GM12873 (cell line): ENCODE measurements around the gene FAM217B.

Source experiments
- TF ChIP-seq, protein P1 (sequence below): IDR thresholded peaks from 2 replicates; pipeline ENCODE4 v1.5.1; 2012; ENCODE audit warnings: low read depth, mild to moderate bottlenecking, moderate library complexity, low read length, control low read depth; ENCODE audit not compliant: insufficient read depth; ENCODE audit errors: missing control alignments

FAM217B gene

DNA sequence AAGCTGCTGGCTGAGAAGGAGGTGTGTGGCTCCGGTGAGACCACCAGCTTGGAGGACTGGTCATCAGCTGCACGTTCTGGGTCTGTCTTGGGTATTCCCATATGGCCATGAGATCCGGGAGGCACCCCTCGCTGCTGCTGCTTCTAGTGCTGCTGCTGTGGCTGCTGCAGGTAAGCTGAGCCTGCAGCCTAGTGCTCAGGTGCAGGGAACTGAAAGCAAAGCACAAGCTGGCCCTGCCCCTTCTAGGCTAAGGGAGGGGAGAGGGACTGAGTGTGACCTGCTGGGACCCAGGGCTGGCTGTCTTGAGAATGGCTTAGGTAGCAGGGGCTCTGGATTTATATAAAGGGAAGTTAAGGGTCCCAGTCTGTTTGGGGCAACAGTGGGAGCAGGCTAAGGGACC lies 18.4 kb downstream of the FAM217B start:
- TF ChIP-seq, protein P1, sequence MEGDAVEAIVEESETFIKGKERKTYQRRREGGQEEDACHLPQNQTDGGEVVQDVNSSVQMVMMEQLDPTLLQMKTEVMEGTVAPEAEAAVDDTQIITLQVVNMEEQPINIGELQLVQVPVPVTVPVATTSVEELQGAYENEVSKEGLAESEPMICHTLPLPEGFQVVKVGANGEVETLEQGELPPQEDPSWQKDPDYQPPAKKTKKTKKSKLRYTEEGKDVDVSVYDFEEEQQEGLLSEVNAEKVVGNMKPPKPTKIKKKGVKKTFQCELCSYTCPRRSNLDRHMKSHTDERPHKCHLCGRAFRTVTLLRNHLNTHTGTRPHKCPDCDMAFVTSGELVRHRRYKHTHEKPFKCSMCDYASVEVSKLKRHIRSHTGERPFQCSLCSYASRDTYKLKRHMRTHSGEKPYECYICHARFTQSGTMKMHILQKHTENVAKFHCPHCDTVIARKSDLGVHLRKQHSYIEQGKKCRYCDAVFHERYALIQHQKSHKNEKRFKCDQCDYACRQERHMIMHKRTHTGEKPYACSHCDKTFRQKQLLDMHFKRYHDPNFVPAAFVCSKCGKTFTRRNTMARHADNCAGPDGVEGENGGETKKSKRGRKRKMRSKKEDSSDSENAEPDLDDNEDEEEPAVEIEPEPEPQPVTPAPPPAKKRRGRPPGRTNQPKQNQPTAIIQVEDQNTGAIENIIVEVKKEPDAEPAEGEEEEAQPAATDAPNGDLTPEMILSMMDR, result no peak

DNA sequence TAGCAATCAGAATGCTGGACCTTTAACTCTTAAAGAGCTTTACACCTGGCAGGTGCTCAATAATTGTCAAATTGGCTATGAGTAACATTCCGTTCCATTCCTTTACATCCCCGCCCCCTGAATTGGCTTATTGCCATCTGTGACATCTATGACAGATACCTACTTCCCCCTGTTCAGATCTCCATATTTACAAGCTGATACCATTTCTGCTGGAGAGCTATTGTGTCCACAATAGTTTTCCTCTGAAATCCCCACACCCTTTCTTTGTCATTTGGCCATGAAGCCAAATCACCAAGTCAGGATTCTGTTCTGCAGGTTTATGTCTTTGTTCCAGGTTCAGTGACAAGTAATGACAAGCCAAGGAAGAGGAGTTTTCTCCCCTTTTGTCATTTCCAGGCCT lies 21.2 kb downstream of the FAM217B start:
- TF ChIP-seq, protein P1, result no peak

DNA sequence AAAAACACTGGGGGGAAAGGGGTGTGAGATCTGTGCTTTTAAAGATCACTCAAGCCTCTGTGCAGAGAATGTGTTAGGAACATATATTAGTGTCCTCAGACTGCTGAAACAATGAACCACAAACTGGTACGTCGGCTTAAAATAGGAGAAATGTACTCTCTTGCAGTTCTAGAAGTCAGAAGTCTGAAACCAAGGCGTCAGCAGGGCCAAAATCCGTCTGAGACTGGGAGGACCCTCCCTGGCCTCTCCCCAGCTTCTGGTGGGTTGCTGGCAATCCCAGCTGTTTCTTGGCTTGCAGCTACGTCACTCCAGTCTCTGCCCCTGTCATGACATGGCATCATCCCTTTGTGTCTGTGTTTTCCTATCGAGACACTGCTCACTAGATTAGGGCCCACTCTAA lies 22.0 kb downstream of the FAM217B start:
- TF ChIP-seq, protein P1, result no peak

DNA sequence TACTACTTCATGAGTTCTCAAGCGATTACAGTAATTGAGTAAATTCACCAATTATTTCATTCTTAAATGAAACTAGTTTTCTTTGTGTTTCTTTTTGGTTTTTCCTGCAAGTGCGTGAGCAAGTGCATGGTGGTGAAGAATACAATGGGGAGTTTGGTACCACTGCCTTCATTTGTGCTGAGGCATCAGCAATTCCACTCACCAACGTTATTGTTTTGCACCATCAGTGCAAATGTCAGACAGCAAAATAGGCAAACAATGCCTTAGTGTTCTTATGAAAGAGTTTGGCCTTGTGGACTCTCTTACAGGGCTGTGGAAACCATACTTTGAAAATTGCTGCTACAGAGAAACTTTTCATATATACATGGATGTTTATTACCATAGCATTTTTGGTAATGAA lies 26.2 kb downstream of the FAM217B start:
- TF ChIP-seq, protein P1, result no peak

DNA sequence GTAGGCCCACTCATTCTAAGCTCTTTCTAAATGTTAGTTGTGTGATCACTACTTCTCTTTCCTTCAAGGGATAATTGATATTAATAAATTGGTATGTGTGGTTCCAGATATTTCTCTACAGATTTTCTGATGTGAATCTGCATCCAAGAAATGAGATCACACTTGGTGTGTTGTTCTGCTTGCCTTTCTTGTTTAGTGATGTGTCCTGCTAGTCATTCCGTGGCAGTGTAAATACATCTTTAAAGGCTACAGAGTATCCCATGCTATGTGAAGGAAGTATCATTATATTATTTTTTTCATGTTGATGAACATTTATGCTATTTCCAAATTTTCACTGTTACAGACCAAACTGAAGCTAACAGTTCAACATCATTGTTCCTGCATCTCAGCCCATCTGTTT lies 31.2 kb downstream of the FAM217B start:
- TF ChIP-seq, protein P1, result no peak

DNA sequence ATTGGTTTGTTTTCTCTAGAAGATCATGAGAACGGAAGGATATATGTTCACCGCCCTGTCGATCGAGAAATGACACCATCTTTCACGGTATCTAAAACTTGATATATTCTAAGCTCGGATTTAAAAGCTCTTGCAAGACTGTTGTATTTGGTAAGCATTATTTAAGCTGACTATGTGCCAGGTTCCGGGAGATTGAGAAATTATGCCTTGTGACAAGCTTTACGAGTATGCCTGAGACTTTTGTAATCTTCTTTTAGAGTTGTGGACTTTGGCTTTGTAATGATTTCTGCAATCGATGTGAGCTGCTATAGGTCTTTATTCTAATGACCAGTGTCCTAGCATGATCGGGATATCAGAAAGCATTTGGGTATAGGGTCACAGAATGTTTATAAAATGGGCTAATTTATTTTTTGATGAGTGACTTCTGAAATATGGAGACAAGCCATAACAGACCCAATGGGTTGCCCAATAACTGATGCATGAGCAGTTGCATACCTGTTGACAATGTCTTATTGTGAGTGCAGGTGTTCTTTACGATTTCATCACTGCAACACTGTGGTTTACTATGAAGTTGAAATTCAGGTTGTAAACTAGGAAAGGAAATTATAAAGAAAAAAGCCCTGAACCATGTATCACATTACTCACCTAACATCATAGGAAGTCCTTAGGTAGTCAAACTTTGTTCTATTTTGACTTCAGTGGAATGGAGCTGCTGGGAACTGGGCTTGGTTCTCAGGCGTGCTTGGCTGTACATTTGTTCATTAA lies 32.0 kb downstream of the FAM217B start:
- TF ChIP-seq, protein P1, result no peak

DNA sequence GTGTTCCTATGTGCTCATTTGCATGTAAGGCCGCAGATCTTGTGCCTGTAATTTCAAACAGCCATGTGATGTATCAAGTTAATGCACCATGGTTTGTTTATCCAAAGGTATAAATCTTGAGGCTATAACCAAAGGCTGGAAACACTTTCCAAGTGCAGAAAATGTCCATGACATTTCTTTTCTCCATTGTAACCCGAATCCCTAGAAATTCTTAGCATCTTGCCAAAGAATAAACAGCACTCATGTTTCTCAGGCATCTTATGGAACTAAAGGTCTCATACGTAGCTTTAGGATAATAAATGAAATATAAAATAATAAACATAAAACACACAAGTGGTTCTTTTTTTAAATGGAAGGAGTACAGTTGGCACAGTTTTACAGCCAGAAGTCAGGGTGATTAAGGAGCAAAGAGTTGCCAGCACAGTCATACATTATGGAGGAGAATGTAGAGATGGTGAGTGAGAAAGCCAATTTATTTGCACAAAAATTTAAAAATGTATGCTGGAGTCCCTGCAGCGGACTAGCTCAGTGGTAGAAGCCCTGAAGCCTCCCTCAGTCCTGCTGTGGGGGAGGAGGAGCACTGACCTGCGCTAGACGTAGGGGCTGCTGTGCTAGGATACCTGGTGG lies 36.1 kb downstream of the FAM217B start:
- TF ChIP-seq, protein P1, result no peak
